Muscle layer of duodenum (tissue), 2 donors: Measurements from ENCODE around the gene EED.
A peak's percentile ranks its signal among the peaks of the same experiment; 100 is the strongest.

Source experiments
- H3K27ac ChIP-seq: one replicate; pipeline ENCODE4 v1.7.0; 2013; ENCODE audit warnings: mild to moderate bottlenecking, low read length
- H3K27me3 ChIP-seq: one replicate; pipeline ENCODE4 v1.7.0; 2013; ENCODE audit warnings: low read depth, mild to moderate bottlenecking, control low read depth, low read length
- H3K36me3 ChIP-seq, 2 donors: one replicate each; pipeline ENCODE4 v1.7.0; 2013; ENCODE audit warnings: low read length in 2 of 2, control low read depth in 1 of 2, mild to moderate bottlenecking in 1 of 2; ENCODE audit not compliant: insufficient read depth in 2 of 2, control insufficient read depth in 1 of 2
- H3K4me1 ChIP-seq, 2 donors: one replicate each; pipeline ENCODE4 v1.7.0; 2013; ENCODE audit warnings: low read length in 2 of 2, mild to moderate bottlenecking in 2 of 2, control low read depth in 1 of 2, moderate library complexity in 1 of 2; ENCODE audit not compliant: insufficient read depth in 2 of 2, control insufficient read depth in 1 of 2
- H3K4me3 ChIP-seq, 2 donors: one replicate each; pipeline ENCODE4 v1.7.0; 2013; ENCODE audit warnings: low read length in 2 of 2, low read depth in 1 of 2, mild to moderate bottlenecking in 1 of 2
- H3K9me3 ChIP-seq, 2 donors: one replicate each; pipeline ENCODE4 v1.7.0; 2013; ENCODE audit warnings: low read length in 2 of 2, control low read depth in 1 of 2, mild to moderate bottlenecking in 1 of 2; ENCODE audit not compliant: control insufficient read depth in 1 of 2
- donor health status: healthy.

The EED gene

GRCh38 chr11:86240164-86240563, 4.4 kb upstream of the EED start:
- Histone ChIP-seq H3K36me3 (peaks cover 0 to 7% of the 10 kb centered on the region in 2 donors), H3K9me3 (no peaks in the 10 kb centered on the region), H3K4me1 (peaks cover 4 to 7% of the 10 kb centered on the region in 2 donors), H3K4me3 (no peak overlapping the region), H3K27ac (no peak overlapping the region), H3K27me3 (no peaks in the 10 kb centered on the region)

GRCh38 chr11:86241956-86242535, 2.5 kb upstream of the EED start:
- Histone ChIP-seq H3K36me3 (peaks cover 0 to 7% of the 10 kb centered on the region in 2 donors), H3K27me3 (no peaks in the 10 kb centered on the region), H3K4me1 (peaks cover 9 to 14% of the 10 kb centered on the region in 2 donors), H3K27ac (no peak overlapping the region), H3K4me3 (no peak overlapping the region), H3K9me3 (no peaks in the 10 kb centered on the region)

GRCh38 chr11:86243396-86243795, 1.2 kb upstream of the EED start:
- Histone ChIP-seq H3K4me1 (peaks cover 9 to 23% of the 10 kb centered on the region in 2 donors), H3K36me3 (peaks cover 0 to 7% of the 10 kb centered on the region in 2 donors), H3K9me3 (no peaks in the 10 kb centered on the region), H3K4me3 (no peak overlapping the region), H3K27me3 (no peaks in the 10 kb centered on the region), H3K27ac (no peak overlapping the region)

- Histone ChIP-seq H3K4me1 (peaks cover 9 to 23% of the 10 kb centered on the region in 2 donors), H3K4me3 (peak overlapping the region; percentile 92 to 98), H3K36me3 (peaks cover 0 to 7% of the 10 kb centered on the region in 2 donors), H3K27me3 (no peaks in the 10 kb centered on the region), H3K27ac (peak overlapping the region; percentile 99), H3K9me3 (no peaks in the 10 kb centered on the region)
Measured at GRCh38 chr11:86244063-86244521, 461 bp upstream of the EED start.

- Histone ChIP-seq H3K4me1 (peaks cover 9 to 23% of the 10 kb centered on the region in 2 donors), H3K27me3 (no peaks in the 10 kb centered on the region), H3K4me3 (peak overlapping the region; percentile 92 to 98), H3K9me3 (no peaks in the 10 kb centered on the region), H3K36me3 (peaks cover 0 to 7% of the 10 kb centered on the region in 2 donors), H3K27ac (peak overlapping the region; percentile 90)
Measured at GRCh38 chr11:86245369-86246292, 1.1 kb downstream of the EED start.

- H3K27me3 ChIP-seq = no peaks in the 10 kb centered on the region
- H3K9me3 ChIP-seq = no peaks in the 10 kb centered on the region
- H3K4me3 ChIP-seq = peak overlapping the region; percentile 92 to 98
- peaks cover 9 to 23% of the 10 kb centered on the region in 2 donors for H3K4me1 ChIP-seq
- H3K27ac ChIP-seq = no peak overlapping the region
- H3K36me3 ChIP-seq = peaks cover 0 to 7% of the 10 kb centered on the region in 2 donors
Measured at GRCh38 chr11:86246293-86246675, 1.7 kb downstream of the EED start.

- Histone ChIP-seq H3K27ac (no peak overlapping the region), H3K4me3 (no peak overlapping the region), H3K27me3 (no peaks in the 10 kb centered on the region), H3K9me3 (no peaks in the 10 kb centered on the region), H3K36me3 (peaks cover 0 to 7% of the 10 kb centered on the region in 2 donors), H3K4me1 (peaks cover 9 to 23% of the 10 kb centered on the region in 2 donors)
Measured at GRCh38 chr11:86247608-86248007, 3.1 kb downstream of the EED start.

GRCh38 chr11:86248609-86249008, 4.1 kb downstream of the EED start:
- no peaks in the 10 kb centered on the region for H3K9me3 ChIP-seq
- no peak overlapping the region for H3K4me3 ChIP-seq
- peaks cover 9 to 21% of the 10 kb centered on the region in 2 donors for H3K4me1 ChIP-seq
- H3K36me3 ChIP-seq = peaks cover 0 to 7% of the 10 kb centered on the region in 2 donors
- H3K27ac ChIP-seq = no peak overlapping the region
- no peaks in the 10 kb centered on the region for H3K27me3 ChIP-seq

- Histone ChIP-seq H3K4me3 (no peak overlapping the region), H3K27me3 (no peaks in the 10 kb centered on the region), H3K27ac (no peak overlapping the region), H3K9me3 (no peaks in the 10 kb centered on the region), H3K4me1 (peaks cover 5 to 17% of the 10 kb centered on the region in 2 donors), H3K36me3 (peaks cover 0 to 5% of the 10 kb centered on the region in 2 donors)
Measured at GRCh38 chr11:86249307-86250098, 5.0 kb downstream of the EED start.

- Histone ChIP-seq H3K36me3 (peaks cover 0 to 6% of the 10 kb centered on the region in 2 donors), H3K27me3 (no peaks in the 10 kb centered on the region), H3K27ac (peak overlapping the region; percentile 52), H3K9me3 (no peaks in the 10 kb centered on the region), H3K4me3 (peak overlapping the region; percentile 19 to 21), H3K4me1 (peaks cover 3 to 15% of the 10 kb centered on the region in 2 donors)
Measured at GRCh38 chr11:86251345-86251744, 6.8 kb downstream of the EED start.

- Histone ChIP-seq H3K27ac (no peak overlapping the region), H3K36me3 (peaks cover 10 to 16% of the 10 kb centered on the region in 2 donors), H3K4me1 (no peaks in the 10 kb centered on the region), H3K9me3 (no peaks in the 10 kb centered on the region), H3K4me3 (no peak overlapping the region), H3K27me3 (no peaks in the 10 kb centered on the region)
Measured at GRCh38 chr11:86255896-86256295, 11.3 kb downstream of the EED start.
